ENCODE data around the gene DACT3.

Gene DACT3

GRCh38 chr19:46670813-46671212, 9.8 kb upstream of the DACT3 start:
- no peak for DNase-seq (ENCODE audit: low read depth)
- H3K4me3 ChIP-seq (ENCODE audit: low read depth, low read length), result no peak overlapping the region
- no peak for TF ChIP-seq CTCF (IDR thresholded peaks at IDR 0.05; ENCODE audit: insufficient read depth, low read depth, low read length, missing control alignments)

- no peak for TF ChIP-seq CTCF (IDR thresholded peaks at IDR 0.05; ENCODE audit: insufficient read depth, low read depth, low read length, missing control alignments)
- no peak overlapping the region for H3K4me3 ChIP-seq (ENCODE audit: low read depth, low read length)
- no peak for DNase-seq (ENCODE audit: low read depth)
These were observed 7.7 kb upstream of the DACT3 start for GRCh38 chr19:46668662-46669061.

GRCh38 chr19:46665072-46665471, 4.1 kb upstream of the DACT3 start:
- H3K4me3 ChIP-seq (ENCODE audit: low read depth, low read length), result no peak overlapping the region
- no peak for DNase-seq (ENCODE audit: low read depth)
- no peak for TF ChIP-seq CTCF (IDR thresholded peaks at IDR 0.05; ENCODE audit: insufficient read depth, low read depth, low read length, missing control alignments)

GRCh38 chr19:46661735-46662592, 982 bp upstream of the DACT3 start:
- H3K4me3 ChIP-seq (ENCODE audit: low read depth, low read length), result peak overlapping the region; percentile 49
- peak; percentile 86 for DNase-seq (ENCODE audit: low read depth)
- peak; percentile 96 for TF ChIP-seq CTCF (IDR thresholded peaks at IDR 0.05; ENCODE audit: insufficient read depth, low read depth, low read length, missing control alignments)

- no peak for DNase-seq (ENCODE audit: low read depth)
- peak overlapping the region; percentile 46 for H3K4me3 ChIP-seq (ENCODE audit: low read depth, low read length)
- no peak for TF ChIP-seq CTCF (IDR thresholded peaks at IDR 0.05; ENCODE audit: insufficient read depth, low read depth, low read length, missing control alignments)
These were observed 397 bp downstream of the DACT3 start for GRCh38 chr19:46660551-46661019.

- H3K4me3 ChIP-seq (ENCODE audit: low read depth, low read length), result no peak overlapping the region; the same call in 1 of the 2 replicates
- DNase-seq (ENCODE audit: low read depth), result no peak
- TF ChIP-seq CTCF (IDR thresholded peaks at IDR 0.05; ENCODE audit: insufficient read depth, low read depth, low read length, missing control alignments), result no peak
These were observed 919 bp downstream of the DACT3 start for GRCh38 chr19:46660008-46660517.

Data from GM12865 (cell line).